RWPE1 (cell line): ENCODE measurements around the gene SLC25A53.
"Not testable (repeated sequence)": the region's sequence is repeated elsewhere in the genome, so short reads cannot be mapped to it uniquely, and the experiment has no call there.

ENCODE experiments used
- CTCF ChIA-PET: fragments of 350-600 bp; sonication (Branson Sonifier 250); formaldehyde crosslinking; extraction: SDS; loops from one replicate; lab custom pipeline; 2021; lab: Yijun Ruan, JAX
- POLR2A ChIA-PET: fragments of 400-600 bp; formaldehyde crosslinking; extraction: SDS; loops from one replicate; lab custom pipeline; 2020; ENCODE audit warnings: antibody characterized with exemption; ENCODE audit not compliant: low non-redundant PET; lab: Yijun Ruan, JAX
- DNase-seq: peaks from one replicate; pipeline ENCODE4 v3.0.0; 2012; ENCODE audit warnings: low spot score
- H3K27ac ChIP-seq: fragments of 450-650 bp; 2 replicates; pipeline ENCODE4 v1.5.1; 2017
- TF ChIP-seq, protein P1 (sequence below): fragments of 450-650 bp; conservative IDR thresholded peaks from 2 replicates; pipeline ENCODE4 v1.5.1; 2017; ENCODE audit warnings: low read depth, mild to moderate bottlenecking

SLC25A53 gene

DNA sequence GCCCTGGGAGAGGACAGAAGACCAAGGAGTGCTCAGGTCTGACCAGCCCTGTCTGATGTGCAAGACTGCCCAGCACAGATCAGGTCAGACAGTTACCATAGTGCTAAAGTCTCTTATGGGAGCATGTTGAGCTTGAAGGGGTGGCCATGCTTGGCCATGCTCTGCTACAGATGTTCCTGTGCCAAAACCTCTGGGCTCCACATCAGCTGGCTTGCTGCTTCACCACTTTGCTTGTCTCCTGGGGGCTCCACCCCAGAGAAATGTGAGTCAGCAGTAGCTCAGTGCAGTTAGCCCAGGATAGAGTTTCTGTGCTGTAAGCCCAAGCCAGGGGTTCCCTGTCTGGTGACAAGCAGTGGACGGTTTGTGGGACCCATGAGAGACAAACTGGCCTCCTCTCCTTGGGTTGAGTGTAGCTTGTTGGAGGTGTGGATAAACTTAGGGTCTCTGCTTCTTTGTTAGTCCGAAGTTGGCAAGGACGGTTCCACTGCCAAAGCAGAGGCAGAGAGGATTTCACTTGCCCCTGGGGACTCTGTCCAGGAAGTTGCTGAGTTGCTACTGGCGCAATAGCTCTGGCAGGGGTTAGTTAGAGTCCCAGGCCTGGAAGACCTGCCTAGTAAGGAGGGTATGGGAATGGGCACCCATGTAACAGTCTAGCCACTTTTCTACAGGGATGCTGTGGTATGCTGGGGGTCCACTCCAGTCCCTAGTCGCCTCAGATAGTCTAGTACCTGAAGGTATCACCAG is 72.1 kb downstream of the SLC25A53 start:
- CTCF ChIA-PET = no interaction called here
- H3K27ac ChIP-seq = no peak overlapping the region
- DNase-seq = no peak
- POLR2A ChIA-PET = no interaction called here
- TF ChIP-seq, protein P1, sequence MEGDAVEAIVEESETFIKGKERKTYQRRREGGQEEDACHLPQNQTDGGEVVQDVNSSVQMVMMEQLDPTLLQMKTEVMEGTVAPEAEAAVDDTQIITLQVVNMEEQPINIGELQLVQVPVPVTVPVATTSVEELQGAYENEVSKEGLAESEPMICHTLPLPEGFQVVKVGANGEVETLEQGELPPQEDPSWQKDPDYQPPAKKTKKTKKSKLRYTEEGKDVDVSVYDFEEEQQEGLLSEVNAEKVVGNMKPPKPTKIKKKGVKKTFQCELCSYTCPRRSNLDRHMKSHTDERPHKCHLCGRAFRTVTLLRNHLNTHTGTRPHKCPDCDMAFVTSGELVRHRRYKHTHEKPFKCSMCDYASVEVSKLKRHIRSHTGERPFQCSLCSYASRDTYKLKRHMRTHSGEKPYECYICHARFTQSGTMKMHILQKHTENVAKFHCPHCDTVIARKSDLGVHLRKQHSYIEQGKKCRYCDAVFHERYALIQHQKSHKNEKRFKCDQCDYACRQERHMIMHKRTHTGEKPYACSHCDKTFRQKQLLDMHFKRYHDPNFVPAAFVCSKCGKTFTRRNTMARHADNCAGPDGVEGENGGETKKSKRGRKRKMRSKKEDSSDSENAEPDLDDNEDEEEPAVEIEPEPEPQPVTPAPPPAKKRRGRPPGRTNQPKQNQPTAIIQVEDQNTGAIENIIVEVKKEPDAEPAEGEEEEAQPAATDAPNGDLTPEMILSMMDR = no peak

DNA sequence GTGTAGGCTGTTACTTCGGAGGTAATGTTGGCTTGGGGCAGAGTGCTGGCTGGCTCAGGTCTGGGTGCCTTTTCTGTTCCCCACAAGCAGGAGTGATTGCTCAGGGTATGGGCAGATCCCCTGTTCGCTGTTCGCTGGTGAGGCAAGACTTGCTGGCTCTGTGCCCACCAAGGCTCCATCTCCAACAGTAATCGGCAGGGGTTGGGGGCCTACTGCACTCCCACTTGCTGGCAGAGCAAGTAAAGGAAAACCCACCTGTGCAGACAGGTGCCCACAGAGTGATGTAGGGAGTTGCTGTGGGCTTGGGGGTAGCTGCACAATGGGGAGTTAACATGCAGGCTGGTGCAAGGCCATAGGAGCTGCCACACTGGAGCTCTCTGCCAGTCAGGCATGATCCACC is 72.7 kb downstream of the SLC25A53 start:
- ChIA-PET CTCF (no interaction called here), POLR2A (no interaction called here)
- H3K27ac ChIP-seq = no peak overlapping the region
- no peak for DNase-seq
- TF ChIP-seq, protein P1 = no peak

DNA sequence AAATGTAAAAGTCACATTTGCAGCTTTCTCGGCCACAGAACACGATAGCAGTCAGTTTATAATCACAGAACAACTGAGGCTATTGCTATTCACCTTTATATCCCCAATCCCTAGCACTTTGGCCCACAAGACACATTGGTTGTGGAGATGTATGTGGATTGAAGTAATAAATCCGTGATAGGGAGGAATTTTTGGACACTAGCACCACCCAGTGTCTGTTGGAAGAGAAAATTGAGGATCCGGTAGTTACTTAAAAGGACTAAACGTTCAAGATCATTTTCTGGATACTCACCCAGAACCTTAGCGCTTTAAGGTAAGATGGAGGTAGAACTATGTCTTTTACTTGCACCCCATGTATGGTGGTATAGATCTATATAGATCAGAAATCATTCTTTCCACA is 79.0 kb downstream of the SLC25A53 start:
- CTCF ChIA-PET, H3K27ac ChIP-seq, POLR2A ChIA-PET, DNase-seq: not testable (repeated sequence)

DNA sequence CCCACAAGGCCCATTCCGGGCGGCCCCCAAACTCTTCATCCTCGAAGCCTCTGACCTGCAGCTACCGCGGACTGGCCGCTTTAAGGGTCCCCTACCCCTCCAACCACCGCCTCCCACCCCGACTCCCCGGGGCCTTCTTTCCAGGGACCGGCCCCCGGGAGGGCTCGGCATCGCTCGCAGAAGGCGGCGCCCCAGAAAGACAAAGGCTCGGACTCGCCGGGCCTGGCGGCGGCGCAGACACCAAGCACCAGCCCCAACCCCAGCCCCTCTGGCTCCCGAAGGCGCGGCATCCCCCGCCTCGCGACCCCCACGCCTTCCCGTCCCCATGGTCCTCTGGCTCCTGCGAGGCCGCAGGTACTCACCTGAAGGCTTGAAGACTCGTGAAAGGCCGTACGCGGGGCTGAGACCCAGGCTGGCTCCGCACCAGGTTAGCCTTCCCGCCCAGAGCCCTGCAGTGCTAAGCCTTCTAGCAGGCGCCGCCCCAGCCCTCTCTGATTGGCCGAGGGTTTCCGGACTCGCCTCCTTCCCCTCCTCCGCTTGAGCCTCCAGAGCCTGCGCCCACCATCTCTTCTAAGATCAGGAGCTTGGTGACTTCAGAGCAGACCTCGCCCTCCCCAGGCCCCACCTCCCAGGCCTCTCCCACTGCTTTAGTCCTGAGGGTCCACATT is 80.9 kb downstream of the SLC25A53 start, which contains the start of gene TMSB15C:
Gene TMSB15C, minus strand, starts transcription at position 459 of the 668 bp plus-strand sequence.
- DNase-seq, H3K27ac ChIP-seq, POLR2A ChIA-PET, CTCF ChIA-PET: not testable (repeated sequence)

DNA sequence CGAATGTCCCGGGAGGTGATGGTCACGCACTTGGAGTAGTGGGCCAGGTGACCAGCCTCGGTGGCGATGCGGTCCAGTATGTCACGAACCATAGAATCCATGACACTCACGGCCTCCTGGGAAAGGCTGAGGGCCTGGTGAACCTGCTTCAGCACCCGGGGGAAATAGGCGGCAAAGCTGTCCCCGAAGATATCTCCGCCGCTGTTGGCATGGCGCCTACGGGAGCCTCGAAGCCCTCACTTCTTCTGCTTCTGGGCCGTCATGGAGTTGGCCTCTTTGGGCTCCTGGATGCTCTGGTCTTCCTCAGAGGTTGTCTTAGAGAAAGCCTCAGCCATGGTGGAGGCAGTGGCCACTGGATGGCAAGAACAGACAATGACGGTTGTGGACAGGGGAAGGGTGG is 94.2 kb downstream of the SLC25A53 start:
- CTCF ChIA-PET, H3K27ac ChIP-seq, DNase-seq, POLR2A ChIA-PET: not testable (repeated sequence)

DNA sequence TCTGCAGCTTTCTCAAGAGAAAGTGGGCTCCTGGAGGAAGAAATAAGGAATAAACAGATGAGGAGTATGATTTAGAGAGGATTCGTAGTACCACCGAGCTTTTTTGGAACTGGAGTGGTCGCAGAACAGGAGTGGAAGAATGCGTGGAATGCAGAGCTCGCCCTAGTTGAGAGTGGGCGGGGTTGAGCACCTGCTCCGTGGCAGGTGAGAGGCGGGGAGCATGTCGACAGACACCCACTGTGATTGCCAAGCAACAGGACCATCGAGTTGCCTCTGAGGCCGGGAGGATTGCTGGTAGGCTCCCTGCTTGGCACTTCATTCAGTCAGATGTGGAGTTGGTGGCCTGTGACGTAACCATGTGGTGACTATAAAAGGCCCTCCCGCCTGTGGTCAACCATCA is 101.9 kb downstream of the SLC25A53 start:
- H3K27ac ChIP-seq, DNase-seq, CTCF ChIA-PET: not testable (repeated sequence)

More for the DNA sequence above, 101.9 kb downstream of the SLC25A53 start:
- POLR2A ChIA-PET = not testable (repeated sequence)
